Uterus (tissue), 2 donors: ENCODE measurements around the gene SZT2.

Source experiments
- CTCF ChIP-seq, 4 experiments: fragments of 200-600 bp in 2 of 4; fragments of 450-650 bp in 2 of 4; sonication (generic) in 2 of 4; IDR thresholded peaks; one replicate each; pipeline ENCODE4 v1.5.1; 2016 to 2019; ENCODE audit warnings: antibody characterized with exemption in 4 of 4, mild to moderate bottlenecking in 2 of 4, moderate library complexity in 1 of 4
- POLR2A ChIP-seq, 2 donors: fragments of 450-650 bp; IDR thresholded peaks; one replicate each; pipeline ENCODE4 v1.6.1; 2016; ENCODE audit warnings: antibody characterized with exemption in 2 of 2, mild to moderate bottlenecking in 1 of 2, moderate library complexity in 1 of 2

GRCh38 chr1:43389326-43390313 is at the start of gene SZT2, which contains the start of gene MED8:
- TF ChIP-seq CTCF (IDR thresholded peaks at IDR 0.05) (no peak), POLR2A (IDR thresholded peaks at IDR 0.05) (peak; percentile 40 to 72)
